HCT116 (cell line): Measurements from ENCODE around the gene SMIM14. TPM values are rescaled to one million over a fixed set of nuclear protein-coding genes. Genes with fewer than 3 reads are reported as not detected.

Experiments
- ATAC-seq: fragments of 200-7000 bp; cut with Tn5 transposase; 2 replicates; pipeline ENCODE4 v1.9.1; 2020; ENCODE audit warnings: mild to moderate bottlenecking, moderate library complexity
- BruUV-seq: library from RNA; stranded (reverse); fragments of 400-500 nt; replicated peaks from 2 replicates; lab custom pipeline; 2021; lab: Mats Ljungman, UMichigan
- CTCF ChIA-PET: fragments of 300-600 bp; sonication (Branson Sonifier 250); formaldehyde crosslinking; loops from one replicate; lab custom pipeline; 2021; ENCODE audit warnings: antibody characterized with exemption; lab: Charles Lee
- POLR2A ChIA-PET: fragments of 300-600, 350-600 bp; sonication (Branson Sonifier 250); formaldehyde crosslinking; loops from one replicate; lab custom pipeline; 2021; ENCODE audit warnings: antibody characterized with exemption; lab: Charles Lee
- RAD21 ChIA-PET, 2 experiments: fragments of 300-600 bp; sonication (Branson Sonifier 250); formaldehyde crosslinking; loops; one replicate each; lab custom pipeline; 2023; ENCODE audit warnings: low total read pairs in 2 of 2; ENCODE audit not compliant: uncharacterized antibody in 2 of 2, unreplicated experiment in 2 of 2, low non-redundant PET in 1 of 2; lab: Charles Lee
- DNase-seq: peaks from one replicate; pipeline ENCODE4 v3.0.0-alpha.2; 2010; ENCODE audit warnings: low read depth, low spot score
- H2AFZ ChIP-seq: fragments of 200-600 bp; shearing (Covaris generic), sonication (generic); 2 replicates; pipeline ENCODE4 v1.6.1; 2017; ENCODE audit warnings: low read depth, mixed run types, mixed read lengths, antibody characterized with exemption, low read length; ENCODE audit not compliant: poor library complexity, severe bottlenecking
- H3K27ac ChIP-seq: 2 replicates; pipeline ENCODE4 v1.5.1; 2012; ENCODE audit warnings: low read depth, low read length
- H3K27me3 ChIP-seq: fragments of 200-600 bp; sonication (generic); 2 replicates; pipeline ENCODE4 v1.6.1; 2016; ENCODE audit warnings: mixed run types, low read length, mixed read lengths; ENCODE audit not compliant: insufficient read depth
- H3K36me3 ChIP-seq, 2 experiments: fragments of 200-500 bp in 1 of 2; fragments of 200-600 bp in 1 of 2; sonication (Bioruptor generic) in 1 of 2; sonication (generic) in 1 of 2; 2 replicates each; pipeline versions ENCODE4 v1.5.1 to v1.6.1; 2014 to 2016; ENCODE audit warnings: low read length in 2 of 2, inconsistent platforms in 1 of 2, mixed read lengths in 1 of 2, mixed run types in 1 of 2; ENCODE audit not compliant: insufficient read depth in 2 of 2, control insufficient read depth in 1 of 2
- H3K4me1 ChIP-seq, 2 experiments: fragments of 200-600 bp in 1 of 2; sonication (generic) in 1 of 2; 2 replicates each; pipeline versions ENCODE4 v1.5.1 to v1.6.1; 2012 to 2017; ENCODE audit warnings: low read length in 2 of 2, inconsistent platforms in 1 of 2, mild to moderate bottlenecking in 1 of 2, mixed read lengths in 1 of 2, mixed run types in 1 of 2, moderate library complexity in 1 of 2; ENCODE audit not compliant: insufficient read depth in 2 of 2, control insufficient read depth in 1 of 2
- H3K4me2 ChIP-seq: fragments of 200-600 bp; sonication (generic); 2 replicates; pipeline ENCODE4 v1.6.1; 2017; ENCODE audit warnings: mixed run types, low read length, mixed read lengths
- H3K4me3 ChIP-seq, 2 experiments: fragments of 200-600 bp in 1 of 2; sonication (generic) in 1 of 2; replicated peaks in 1 of 2; 2 replicates each; pipeline ENCODE4 v1.5.1; 2011 to 2016; ENCODE audit warnings: low read length in 2 of 2, control low read depth in 1 of 2, low read depth in 1 of 2, mild to moderate bottlenecking in 1 of 2, mixed read lengths in 1 of 2, mixed run types in 1 of 2
- H3K79me2 ChIP-seq: fragments of 200-600 bp; sonication (generic); 2 replicates; pipeline ENCODE4 v1.6.1; 2017; ENCODE audit warnings: mild to moderate bottlenecking, mixed run types, low read length, moderate library complexity, mixed read lengths; ENCODE audit not compliant: insufficient read depth
- H3K9ac ChIP-seq: fragments of 200-600 bp; sonication (generic); 2 replicates; pipeline ENCODE4 v1.6.1; 2016; ENCODE audit warnings: low read length, mixed read lengths
- H3K9me2 ChIP-seq: fragments of 200-600 bp; sonication (generic), shearing (Covaris generic); 2 replicates; pipeline ENCODE4 v1.6.1; 2017; ENCODE audit warnings: mixed run types, mild to moderate bottlenecking, moderate library complexity; ENCODE audit not compliant: insufficient read depth
- H3K9me3 ChIP-seq, 2 experiments: fragments of 200-500 bp in 1 of 2; fragments of 200-600 bp in 1 of 2; sonication (Bioruptor generic) in 1 of 2; sonication (generic) in 1 of 2; 2 replicates each; pipeline ENCODE4 v1.6.1; 2014 to 2017; ENCODE audit warnings: low read length in 2 of 2, mixed read lengths in 2 of 2, inconsistent platforms in 1 of 2, low read depth in 1 of 2, mild to moderate bottlenecking in 1 of 2, mixed run types in 1 of 2, moderate library complexity in 1 of 2; ENCODE audit not compliant: control insufficient read depth in 1 of 2, insufficient read depth in 1 of 2
- H4K20me1 ChIP-seq: fragments of 200-600 bp; sonication (generic), shearing (Covaris generic); 2 replicates; pipeline ENCODE4 v1.6.1; 2017; ENCODE audit warnings: mixed run types, mild to moderate bottlenecking, moderate library complexity; ENCODE audit not compliant: insufficient read depth
- EZH2 ChIP-seq: fragments of 200-600 bp; sonication (generic); IDR thresholded peaks from 2 replicates; pipeline ENCODE4 v1.6.1; 2017; ENCODE audit warnings: antibody characterized with exemption, mixed run types
- FOSL1 ChIP-seq: IDR thresholded peaks from 2 replicates; pipeline ENCODE4 v1.6.1; 2012; ENCODE audit warnings: low read depth
- MAX ChIP-seq: IDR thresholded peaks from 2 replicates; pipeline ENCODE4 v1.6.1; 2012
- POLR2AphosphoS5 ChIP-seq: IDR thresholded peaks from 2 replicates; pipeline ENCODE4 v1.6.1; 2011; ENCODE audit warnings: mild to moderate bottlenecking, low read depth, low read length, moderate library complexity
- REST ChIP-seq: IDR thresholded peaks from 2 replicates; pipeline ENCODE4 v1.6.1; 2012; ENCODE audit warnings: low read depth
- YY1 ChIP-seq: IDR thresholded peaks from 2 replicates; pipeline ENCODE4 v1.6.1; 2011; ENCODE audit warnings: low read length, low read depth, moderate library complexity, mild to moderate bottlenecking; ENCODE audit not compliant: insufficient replicate concordance; ENCODE audit errors: extremely low read depth
- ZFX ChIP-seq: fragments of 450-650 bp; IDR thresholded peaks from 2 replicates; pipeline ENCODE4 v1.6.1; 2017
- intact Hi-C: fragments of 100-400 bp; cut with micrococcal nuclease; formaldehyde crosslinking; loops from 2 replicates; pipeline ENCODE4 v1.10.0; 2022
- total RNA-seq: library from RNA; stranded (reverse); gene quantifications from one replicate; pipeline ENCODE4 v1.2.1, GENCODE V29; 2021; ENCODE audit not compliant: unreplicated experiment

The SMIM14 gene
- total RNA-seq, 1 experiment from 2014 or later: 21.6 TPM

GRCh38 chr4:39524161-39524957 is 114.3 kb downstream of the SMIM14 start:
- Histone ChIP-seq H2AFZ (no peak overlapping the region), H3K9me2 (no peaks in the 10 kb centered on the region), H3K9ac (no peak overlapping the region), H3K4me3 (no peak overlapping the region), H3K36me3 (no peaks in the 10 kb centered on the region; a peak in 1 of 4 replicates), H3K9me3 (no peaks in the 10 kb centered on the region), H3K27me3 (no peaks in the 10 kb centered on the region), H3K27ac (no peak overlapping the region), H3K4me2 (no peak overlapping the region), H3K4me1 (peaks cover 7 to 27% of the 10 kb centered on the region in 2 experiments; a peak in 3 of 4 replicates), H3K79me2 (peaks cover 69% of the 10 kb centered on the region), H4K20me1 (no peaks in the 10 kb centered on the region)
- ChIA-PET POLR2A (no interaction called here), RAD21 (no interaction called here), CTCF (no interaction called here)
- intact Hi-C loops: no loop called here
- no TSS peak for BruUV-seq
- DNase-seq: no peak
- no peak for ATAC-seq
- TF ChIP-seq EZH2: no peak
- TF ChIP-seq MAX: no peak
- TF ChIP-seq REST: no peak
- no peak for TF ChIP-seq YY1
- no peak for TF ChIP-seq POLR2AphosphoS5
- no peak for TF ChIP-seq FOSL1
- no peak for TF ChIP-seq ZFX
